Body of pancreas (tissue), 4 donors: ENCODE results near the gene MZT2A.
"Not testable (repeated sequence)": the region's sequence is repeated elsewhere in the genome, so short reads cannot be mapped to it uniquely, and the experiment has no call there.

Experiments
- CTCF ChIP-seq, 7 experiments: fragments of 450-650 bp in 4 of 7; fragments of 200-600 bp in 3 of 7; sonication (generic) in 3 of 7; IDR thresholded peaks; one replicate each; pipeline ENCODE4 v1.5.1; 2016 to 2019; ENCODE audit warnings: antibody characterized with exemption in 7 of 7
- POLR2A ChIP-seq, 3 donors: fragments of 450-650 bp; IDR thresholded peaks; one replicate each; pipeline ENCODE4 v1.6.1; 2016; ENCODE audit warnings: antibody characterized with exemption in 3 of 3, mild to moderate bottlenecking in 2 of 3

GRCh38 chr2:131495506-131495905, 3.3 kb upstream of the MZT2A start:
- not testable (repeated sequence) for TF ChIP-seq CTCF, POLR2A (IDR thresholded peaks at IDR 0.05)
